RWPE1 (cell line): ENCODE measurements around the gene ZNF469.

Source experiments
- CTCF ChIA-PET: fragments of 350-600 bp; sonication (Branson Sonifier 250); formaldehyde crosslinking; extraction: SDS; loops from one replicate; lab custom pipeline; 2021; lab: Yijun Ruan, JAX
- POLR2A ChIA-PET: fragments of 400-600 bp; formaldehyde crosslinking; extraction: SDS; loops from one replicate; lab custom pipeline; 2020; ENCODE audit warnings: antibody characterized with exemption; ENCODE audit not compliant: low non-redundant PET; lab: Yijun Ruan, JAX
- DNase-seq: peaks from one replicate; pipeline ENCODE4 v3.0.0; 2012; ENCODE audit warnings: low spot score
- H3K27ac ChIP-seq: fragments of 450-650 bp; 2 replicates; pipeline ENCODE4 v1.5.1; 2017
- CTCF ChIP-seq: fragments of 450-650 bp; conservative IDR thresholded peaks from 2 replicates; pipeline ENCODE4 v1.5.1; 2017; ENCODE audit warnings: low read depth, mild to moderate bottlenecking

ZNF469 gene

GRCh38 chr16:88360999-88361398, 21.8 kb upstream of the ZNF469 start:
- POLR2A ChIA-PET, result no interaction called here
- CTCF ChIA-PET, result interaction anchor here (1.0 kb wide), 1 partner anchor 17 kb away, joined by 3 read pairs; no protein-coding TSS in a partner anchor
- no peak for DNase-seq
- no peak for TF ChIP-seq CTCF
- H3K27ac ChIP-seq, result no peak overlapping the region

GRCh38 chr16:88361775-88362174, 21.0 kb upstream of the ZNF469 start:
- ChIA-PET POLR2A (no interaction called here), CTCF (interaction anchor here (1.0 kb wide), 1 partner anchor 16 kb away, joined by 3 read pairs; no protein-coding TSS in a partner anchor)
- DNase-seq, result no peak
- no peak overlapping the region for H3K27ac ChIP-seq
- TF ChIP-seq CTCF, result no peak

- CTCF ChIA-PET, result no interaction called here
- POLR2A ChIA-PET, result no interaction called here
- no peak for TF ChIP-seq CTCF
- no peak overlapping the region for H3K27ac ChIP-seq
- no peak for DNase-seq
Measured at GRCh38 chr16:88363239-88363891, 19.4 kb upstream of the ZNF469 start.

- no peak overlapping the region for H3K27ac ChIP-seq
- ChIA-PET CTCF (no interaction called here), POLR2A (no interaction called here)
- no peak for DNase-seq
- TF ChIP-seq CTCF, result no peak
Measured at GRCh38 chr16:88365244-88365865, 17.4 kb upstream of the ZNF469 start.

- TF ChIP-seq CTCF, result no peak
- ChIA-PET POLR2A (no interaction called here), CTCF (no interaction called here)
- no peak for DNase-seq
- no peak overlapping the region for H3K27ac ChIP-seq
Measured at GRCh38 chr16:88366032-88366703, 16.6 kb upstream of the ZNF469 start.

- DNase-seq, result no peak
- CTCF ChIA-PET, result no interaction called here
- no peak for TF ChIP-seq CTCF
- H3K27ac ChIP-seq, result no peak overlapping the region
- POLR2A ChIA-PET, result no interaction called here
Measured at GRCh38 chr16:88366704-88367047, 16.1 kb upstream of the ZNF469 start.
